NCI-H2171 treated with DMSO at 0.1 percent for 48 hours (cell line): ENCODE data around the gene DPM2.

Experiments used
- DNase-seq: peaks from one replicate; lab custom pipeline; 2025; lab: John Stamatoyannopoulos, UW

The DPM2 gene

GRCh38 chr9:127936347-127936852, 1.3 kb downstream of the DPM2 start:
- DNase-seq: no peak

- DNase-seq: no peak
Observed at GRCh38 chr9:127935765-127936221, 1.9 kb downstream of the DPM2 start.

- DNase-seq: no peak
Observed at GRCh38 chr9:127934986-127935385, 2.7 kb downstream of the DPM2 start.

GRCh38 chr9:127934248-127934647, 3.4 kb downstream of the DPM2 start:
- no peak for DNase-seq

GRCh38 chr9:127931092-127931881, 6.4 kb downstream of the DPM2 start:
- peak; percentile 67 for DNase-seq

GRCh38 chr9:127930231-127931091, 7.2 kb downstream of the DPM2 start, which contains the start of gene PIP5KL1:
TSS of gene PIP5KL1 (minus strand) at chr9:127930777. CDS start at chr9:127930752, 25 bp downstream.
- DNase-seq: peak; percentile 86

GRCh38 chr9:127929625-127929979, 8.1 kb downstream of the DPM2 start:
- no peak for DNase-seq

GRCh38 chr9:127928676-127929624, 8.7 kb downstream of the DPM2 start:
- no peak for DNase-seq

GRCh38 chr9:127927988-127928675, 9.5 kb downstream of the DPM2 start:
- DNase-seq: no peak

GRCh38 chr9:127927201-127927987, 10.3 kb downstream of the DPM2 start:
- DNase-seq: peak; percentile 70

GRCh38 chr9:127926906-127927200, 10.8 kb downstream of the DPM2 start:
- no peak for DNase-seq

- no peak for DNase-seq
Observed at GRCh38 chr9:127925959-127926905, 11.4 kb downstream of the DPM2 start.

GRCh38 chr9:127924736-127925444, 12.8 kb downstream of the DPM2 start:
- peak; percentile 31 for DNase-seq

GRCh38 chr9:127923771-127924170, 13.9 kb downstream of the DPM2 start:
- no peak for DNase-seq

GRCh38 chr9:127923046-127923445, 14.6 kb downstream of the DPM2 start:
- peak; percentile 70 for DNase-seq

GRCh38 chr9:127921557-127922120, 16.0 kb downstream of the DPM2 start:
- peak; percentile 53 for DNase-seq

- DNase-seq: no peak
Observed at GRCh38 chr9:127920794-127921193, 16.9 kb downstream of the DPM2 start.

GRCh38 chr9:127919253-127919815, 18.3 kb downstream of the DPM2 start:
- DNase-seq: no peak
